ENCODE data around the gene LRFN2. TPM values are rescaled to one million over a fixed set of nuclear protein-coding genes. Genes with fewer than 3 reads are reported as not detected.

The LRFN2 gene
- total and polyA plus RNA-seq, 4 donors, result 0.01 to 0.06 TPM; not detected in 2

GRCh38 chr6:40432982-40433381 is 154.2 kb downstream of the LRFN2 start:
- H3K27ac ChIP-seq (ENCODE audit: low read depth in 1 of 2, low read length in 1 of 2), result no peak overlapping the region
- H3K27me3 ChIP-seq (ENCODE audit: control insufficient read depth in 3 of 3, insufficient read depth in 3 of 3, low read length in 2 of 3), result no peaks in the 10 kb centered on the region
- no peak overlapping the region for H3K4me3 ChIP-seq
- TF ChIP-seq CTCF (IDR thresholded peaks at IDR 0.05; ENCODE audit: control extremely low read depth, extremely low read depth), result no peak
- no peaks in the 10 kb centered on the region for H3K36me3 ChIP-seq (ENCODE audit: control insufficient read depth in 4 of 4, insufficient read depth in 4 of 4, low read length in 4 of 4)
- DNase-seq (no peak), ATAC-seq (ENCODE audit: insufficient read depth, low FRiP score) (no peak)
- no peak overlapping the region for H3K9ac ChIP-seq (ENCODE audit: insufficient read depth in 1 of 2, low read length in 2 of 2)
- no peaks in the 10 kb centered on the region for H3K9me3 ChIP-seq (ENCODE audit: control insufficient read depth in 4 of 4, insufficient read depth in 3 of 4, low read length in 3 of 4)
- WGBS, 2 donors, result 85 to 86% methylated on average over 6 of the region's 6 CpGs
- H3K4me1 ChIP-seq (ENCODE audit: control insufficient read depth in 5 of 5, insufficient read depth in 5 of 5, low read length in 5 of 5), result no peaks in the 10 kb centered on the region

GRCh38 chr6:40431706-40432105 is 155.5 kb downstream of the LRFN2 start:
- Histone ChIP-seq H3K4me3 (no peak overlapping the region), H3K9ac (ENCODE audit: insufficient read depth in 1 of 2, low read length in 2 of 2) (no peak overlapping the region), H3K27me3 (ENCODE audit: control insufficient read depth in 3 of 3, insufficient read depth in 3 of 3, low read length in 2 of 3) (no peaks in the 10 kb centered on the region), H3K36me3 (ENCODE audit: control insufficient read depth in 4 of 4, insufficient read depth in 4 of 4, low read length in 4 of 4) (no peaks in the 10 kb centered on the region), H3K4me1 (ENCODE audit: control insufficient read depth in 5 of 5, insufficient read depth in 5 of 5, low read length in 5 of 5) (no peaks in the 10 kb centered on the region), H3K27ac (ENCODE audit: low read depth in 1 of 2, low read length in 1 of 2) (no peak overlapping the region), H3K9me3 (ENCODE audit: control insufficient read depth in 4 of 4, insufficient read depth in 3 of 4, low read length in 3 of 4) (no peaks in the 10 kb centered on the region)
- no peak for TF ChIP-seq CTCF (IDR thresholded peaks at IDR 0.05; ENCODE audit: control extremely low read depth, extremely low read depth)
- DNase-seq (no peak), ATAC-seq (ENCODE audit: insufficient read depth, low FRiP score) (no peak)
- WGBS, 2 donors, result 89 to 92% methylated on average over 12 of the region's 12 CpGs

- WGBS, 2 donors, result 82 to 86% methylated on average over 3 of the region's 3 CpGs
- H3K27me3 ChIP-seq (ENCODE audit: control insufficient read depth in 3 of 3, insufficient read depth in 3 of 3, low read length in 2 of 3), result no peaks in the 10 kb centered on the region
- no peak overlapping the region for H3K27ac ChIP-seq (ENCODE audit: low read depth in 1 of 2, low read length in 1 of 2)
- no peak for DNase-seq
- no peak for ATAC-seq (ENCODE audit: insufficient read depth, low FRiP score)
- H3K4me1 ChIP-seq (ENCODE audit: control insufficient read depth in 5 of 5, insufficient read depth in 5 of 5, low read length in 5 of 5), result peaks cover 0 to 10% (median 4%) of the 10 kb centered on the region in 5 donors
- H3K9me3 ChIP-seq (ENCODE audit: control insufficient read depth in 4 of 4, insufficient read depth in 3 of 4, low read length in 3 of 4), result no peaks in the 10 kb centered on the region
- H3K36me3 ChIP-seq (ENCODE audit: control insufficient read depth in 4 of 4, insufficient read depth in 4 of 4, low read length in 4 of 4), result no peaks in the 10 kb centered on the region
- H3K4me3 ChIP-seq, result no peak overlapping the region
- no peak for TF ChIP-seq CTCF (IDR thresholded peaks at IDR 0.05; ENCODE audit: control extremely low read depth, extremely low read depth)
- H3K9ac ChIP-seq (ENCODE audit: insufficient read depth in 1 of 2, low read length in 2 of 2), result no peak overlapping the region
Observed at GRCh38 chr6:40427196-40427595, 160.0 kb downstream of the LRFN2 start.

GRCh38 chr6:40426346-40427066 is 160.7 kb downstream of the LRFN2 start:
- H3K36me3 ChIP-seq (ENCODE audit: control insufficient read depth in 4 of 4, insufficient read depth in 4 of 4, low read length in 4 of 4), result no peaks in the 10 kb centered on the region
- H3K9me3 ChIP-seq (ENCODE audit: control insufficient read depth in 4 of 4, insufficient read depth in 3 of 4, low read length in 3 of 4), result no peaks in the 10 kb centered on the region
- DNase-seq, result no peak
- no peak overlapping the region for H3K4me3 ChIP-seq
- ATAC-seq (ENCODE audit: insufficient read depth, low FRiP score), result no peak
- H3K4me1 ChIP-seq (ENCODE audit: control insufficient read depth in 5 of 5, insufficient read depth in 5 of 5, low read length in 5 of 5), result peaks cover 0 to 10% (median 4%) of the 10 kb centered on the region in 5 donors
- WGBS, 2 donors, result 89 to 92% methylated on average over 7 of the region's 7 CpGs
- H3K27me3 ChIP-seq (ENCODE audit: control insufficient read depth in 3 of 3, insufficient read depth in 3 of 3, low read length in 2 of 3), result no peaks in the 10 kb centered on the region
- no peak overlapping the region for H3K27ac ChIP-seq (ENCODE audit: low read depth in 1 of 2, low read length in 1 of 2)
- H3K9ac ChIP-seq (ENCODE audit: insufficient read depth in 1 of 2, low read length in 2 of 2), result no peak overlapping the region
- no peak for TF ChIP-seq CTCF (IDR thresholded peaks at IDR 0.05; ENCODE audit: control extremely low read depth, extremely low read depth)

Measured in lung (tissue), 12 donors.